MM.1S (cell line): Measurements from ENCODE around the gene GPR107.

ENCODE experiments used
- CTCF ChIP-seq: fragments of 300-600 bp; sonication (generic); IDR thresholded peaks from 2 replicates; pipeline ENCODE4 v1.5.1; 2016; ENCODE audit warnings: antibody characterized with exemption, low read length, mixed read lengths
- EZH2 ChIP-seq: fragments of 300-600 bp; sonication (generic); optimal IDR thresholded peaks from 2 replicates; pipeline ENCODE3; 2017; ENCODE audit warnings: low read depth, mild to moderate bottlenecking, antibody characterized with exemption, low read length, mixed read lengths
- EZH2phosphoT487 ChIP-seq: fragments of 300-600 bp; sonication (generic); IDR thresholded peaks from 2 replicates; pipeline ENCODE4 v1.6.1; 2018; ENCODE audit warnings: antibody characterized with exemption, low read length

DNA sequence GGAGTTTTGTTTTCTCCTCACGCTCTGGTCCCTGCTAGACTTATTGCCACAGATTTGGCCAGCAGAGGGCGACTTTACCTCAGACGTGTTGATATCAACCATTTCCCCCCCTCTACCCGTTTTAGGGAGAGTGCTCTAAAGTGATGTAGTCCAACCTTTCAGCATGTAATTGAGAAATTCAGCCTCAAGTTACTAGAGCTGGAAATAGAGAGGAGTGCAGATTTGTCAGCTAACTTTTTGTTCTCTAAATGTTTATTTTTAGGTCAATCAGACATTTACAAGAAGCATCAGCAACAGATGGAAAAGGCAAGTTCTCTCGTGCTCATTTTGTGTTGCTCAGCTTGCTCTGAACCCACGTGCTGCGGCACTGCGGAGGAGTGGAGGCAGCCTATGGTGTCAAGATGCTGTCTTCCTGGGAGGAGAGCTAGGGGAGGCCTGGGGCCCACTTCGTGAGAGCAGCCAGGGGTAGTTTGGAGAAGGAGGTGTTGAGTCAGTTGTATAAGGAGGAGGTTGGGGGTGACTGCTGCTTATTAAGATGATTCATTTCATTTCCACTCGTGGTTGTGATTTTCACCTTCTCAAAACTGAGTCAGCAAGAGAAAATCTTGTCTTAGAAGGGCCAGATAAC is 53.6 kb downstream of the GPR107 start:
- peak; percentile 79 for TF ChIP-seq CTCF
- no peak for TF ChIP-seq EZH2phosphoT487
- TF ChIP-seq EZH2 = no peak
